ENCODE results near the gene ANKRD39.

- TF ChIP-seq GTF3C2 (IDR thresholded peaks at IDR 0.05; ENCODE audit: borderline replicate concordance, extremely low read depth, insufficient read length): no peak
- TF ChIP-seq HDAC2 (IDR thresholded peaks at IDR 0.05): no peak
- TF ChIP-seq ZNF384 (IDR thresholded peaks at IDR 0.05; ENCODE audit: low read depth, low read length): no peak
- no peak for TF ChIP-seq CTCF (IDR thresholded peaks at IDR 0.05 in 2 of 3, conservative IDR thresholded peaks at IDR 0.05 in 1 of 3; ENCODE audit: insufficient read depth in 2 of 3, low read depth in 1 of 3, low read length in 3 of 3)
- TF ChIP-seq LEF1 (IDR thresholded peaks at IDR 0.05): no peak
- TF ChIP-seq IRF1 (CRISPR knock-in tag; IDR thresholded peaks at IDR 0.05; ENCODE audit: borderline replicate concordance): no peak
- TF ChIP-seq YY1 (IDR thresholded peaks at IDR 0.05; ENCODE audit: borderline replicate concordance in 1 of 3, control insufficient read depth in 1 of 3, extremely low read depth in 1 of 3, insufficient read depth in 3 of 3, insufficient read length in 1 of 3, insufficient replicate concordance in 2 of 3, low read depth in 1 of 3, low read length in 2 of 3): no peak
- no peak for TF ChIP-seq SOX6 (IDR thresholded peaks at IDR 0.05)
- TF ChIP-seq PREB (CRISPR knock-in tag; IDR thresholded peaks at IDR 0.05): no peak
- no peak for TF ChIP-seq ZNF318 (IDR thresholded peaks at IDR 0.05; ENCODE audit: borderline replicate concordance in 1 of 2, low read depth in 1 of 2)
- TF ChIP-seq FOXJ3 (CRISPR knock-in tag; IDR thresholded peaks at IDR 0.05): no peak
- TF ChIP-seq POLR2AphosphoS5 (IDR thresholded peaks at IDR 0.05; ENCODE audit: control insufficient read depth, insufficient read depth, low read depth, low read length): no peak
- TF ChIP-seq HMGXB4 (CRISPR knock-in tag; IDR thresholded peaks at IDR 0.05): no peak
- TF ChIP-seq NR2C2 (CRISPR knock-in tag; IDR thresholded peaks at IDR 0.05): no peak
- TF ChIP-seq NR2C2 (tag; IDR thresholded peaks at IDR 0.05): no peak
Measured at GRCh38 chr2:96864343-96865091, 6.7 kb upstream of the ANKRD39 start.

All from K562 (cell line).